B cell (primary cell): ENCODE data around the gene FUOM.

Experiments
- EZH2 ChIP-seq: IDR thresholded peaks from 2 replicates; pipeline ENCODE4 v1.6.1; 2012; ENCODE audit warnings: borderline replicate concordance, low read depth, mild to moderate bottlenecking, moderate library complexity, low read length; ENCODE audit not compliant: insufficient read depth, poor library complexity, severe bottlenecking
- TF ChIP-seq, protein P1 (sequence below): fragments of 200-600 bp; IDR thresholded peaks from one replicate; pipeline ENCODE4 v1.8.0; 2022; ENCODE audit warnings: antibody characterized with exemption, mild to moderate bottlenecking

DNA sequence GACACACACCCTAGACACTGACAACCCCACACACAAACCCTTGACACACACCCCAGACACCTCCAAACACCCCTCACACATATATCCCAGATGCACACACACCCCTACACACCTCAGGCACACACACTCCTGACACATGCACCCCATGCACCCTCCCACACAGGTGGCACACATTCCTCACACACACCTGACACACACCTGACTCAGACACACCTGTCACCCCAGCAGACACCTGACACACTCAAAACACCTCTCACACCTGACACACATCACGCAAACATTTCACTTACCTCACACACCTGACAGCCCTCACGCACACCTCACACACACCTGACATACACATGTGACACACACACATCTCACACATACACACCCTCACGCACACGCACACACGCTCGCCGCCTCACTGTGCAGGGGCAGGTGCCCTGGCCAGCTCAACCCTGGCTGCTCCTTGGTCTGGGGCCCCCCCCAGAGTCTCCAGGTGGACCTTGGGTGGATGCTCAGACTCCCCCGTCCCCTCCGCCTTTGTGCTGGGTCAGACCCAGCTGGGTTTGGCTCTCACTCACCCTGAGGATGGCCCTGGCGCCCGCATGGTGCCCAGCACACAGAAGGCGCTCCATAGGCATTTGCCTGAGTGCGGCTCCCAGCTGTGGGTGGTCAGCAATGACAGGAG, 18.0 kb downstream of the FUOM start:
- TF ChIP-seq, protein P1, sequence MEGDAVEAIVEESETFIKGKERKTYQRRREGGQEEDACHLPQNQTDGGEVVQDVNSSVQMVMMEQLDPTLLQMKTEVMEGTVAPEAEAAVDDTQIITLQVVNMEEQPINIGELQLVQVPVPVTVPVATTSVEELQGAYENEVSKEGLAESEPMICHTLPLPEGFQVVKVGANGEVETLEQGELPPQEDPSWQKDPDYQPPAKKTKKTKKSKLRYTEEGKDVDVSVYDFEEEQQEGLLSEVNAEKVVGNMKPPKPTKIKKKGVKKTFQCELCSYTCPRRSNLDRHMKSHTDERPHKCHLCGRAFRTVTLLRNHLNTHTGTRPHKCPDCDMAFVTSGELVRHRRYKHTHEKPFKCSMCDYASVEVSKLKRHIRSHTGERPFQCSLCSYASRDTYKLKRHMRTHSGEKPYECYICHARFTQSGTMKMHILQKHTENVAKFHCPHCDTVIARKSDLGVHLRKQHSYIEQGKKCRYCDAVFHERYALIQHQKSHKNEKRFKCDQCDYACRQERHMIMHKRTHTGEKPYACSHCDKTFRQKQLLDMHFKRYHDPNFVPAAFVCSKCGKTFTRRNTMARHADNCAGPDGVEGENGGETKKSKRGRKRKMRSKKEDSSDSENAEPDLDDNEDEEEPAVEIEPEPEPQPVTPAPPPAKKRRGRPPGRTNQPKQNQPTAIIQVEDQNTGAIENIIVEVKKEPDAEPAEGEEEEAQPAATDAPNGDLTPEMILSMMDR: no peak
- no peak for TF ChIP-seq EZH2
